Smooth muscle cell of the brain vasculature (primary cell): ENCODE results near the gene ASB7.
A peak's percentile ranks its signal among the peaks of the same experiment; 100 is the strongest.
"Not testable (repeated sequence)": the region's sequence is repeated elsewhere in the genome, so short reads cannot be mapped to it uniquely, and the experiment has no call there.

Experiments used
- DNase-seq: peaks from one replicate; pipeline ENCODE4 v3.0.0-alpha.2; 2012; ENCODE audit warnings: low read depth, low spot score

Gene ASB7

GRCh38 chr15:100602064-100602822 lies at the start of gene ASB7, which contains the start of gene LINS1:
Gene ASB7 (plus strand): TSS chr15:100602589. CDS start chr15:100612217, 9,628 bp downstream.
Gene LINS1 (minus strand): TSS chr15:100602184. CDS start chr15:100580842, 21,342 bp downstream.
- peak; percentile 100 for DNase-seq

GRCh38 chr15:100553468-100553867 lies 48.9 kb upstream of the ASB7 start:
- DNase-seq, result no peak

- DNase-seq, result no peak
These were observed 43.6 kb upstream of the ASB7 start for GRCh38 chr15:100558771-100559254.

GRCh38 chr15:100559330-100559729 lies 43.1 kb upstream of the ASB7 start:
- no peak for DNase-seq

GRCh38 chr15:100560323-100560722 lies 42.1 kb upstream of the ASB7 start:
- no peak for DNase-seq

GRCh38 chr15:100565591-100565990 lies 36.8 kb upstream of the ASB7 start:
- no peak for DNase-seq

GRCh38 chr15:100566850-100567628 lies 35.4 kb upstream of the ASB7 start:
- DNase-seq, result no peak

- no peak for DNase-seq
These were observed 33.0 kb upstream of the ASB7 start for GRCh38 chr15:100569391-100569790.

- DNase-seq, result no peak
These were observed 32.1 kb upstream of the ASB7 start for GRCh38 chr15:100570275-100570674.

- no peak for DNase-seq
These were observed 31.6 kb upstream of the ASB7 start for GRCh38 chr15:100570735-100571313.

- no peak for DNase-seq
These were observed 30.7 kb upstream of the ASB7 start for GRCh38 chr15:100571592-100572167.

GRCh38 chr15:100572362-100572983 lies 29.9 kb upstream of the ASB7 start:
- DNase-seq, result no peak

- no peak for DNase-seq
These were observed 28.9 kb upstream of the ASB7 start for GRCh38 chr15:100573526-100573925.

- DNase-seq, result no peak
These were observed 22.0 kb upstream of the ASB7 start for GRCh38 chr15:100580414-100580813.

- DNase-seq, result no peak
These were observed 13.6 kb upstream of the ASB7 start for GRCh38 chr15:100588638-100589242.

- not testable (repeated sequence) for DNase-seq
These were observed 11.2 kb upstream of the ASB7 start for GRCh38 chr15:100591163-100591562.

GRCh38 chr15:100591835-100592234 lies 10.6 kb upstream of the ASB7 start:
- DNase-seq, result no peak

GRCh38 chr15:100592898-100593297 lies 9.5 kb upstream of the ASB7 start:
- peak; percentile 28 for DNase-seq

- no peak for DNase-seq
These were observed 9.0 kb upstream of the ASB7 start for GRCh38 chr15:100593431-100593830.

- no peak for DNase-seq
These were observed 6.4 kb upstream of the ASB7 start for GRCh38 chr15:100595964-100596363.

- no peak for DNase-seq
These were observed 5.6 kb upstream of the ASB7 start for GRCh38 chr15:100596792-100597191.
